IMR-90 (cell line): ENCODE data around the gene CERS5. TPM values are rescaled to one million over a fixed set of nuclear protein-coding genes. Genes with fewer than 3 reads are reported as not detected.

ENCODE experiments used
- ATAC-seq: fragments of 200-7000 bp; cut with Tn5 transposase; 2 replicates; pipeline ENCODE4 v1.9.1; 2020; ENCODE audit warnings: low read depth, mild to moderate bottlenecking, moderate library complexity
- Bru-seq: library from RNA; stranded (reverse); fragments of 400-500 nt; gene quantifications from one replicate; lab custom pipeline; 2021; lab: Mats Ljungman, UMichigan
- BruChase-seq, 2 experiments: library from RNA; stranded (reverse); fragments of 400-500 nt; gene quantifications; one replicate each; lab custom pipeline; 2021; lab: Mats Ljungman, UMichigan
- BruUV-seq: library from RNA; stranded (reverse); fragments of 400-500 nt; replicated peaks from 2 replicates; lab custom pipeline; 2021; lab: Mats Ljungman, UMichigan
- CTCF ChIA-PET: fragments of 300-600 bp; formaldehyde crosslinking; extraction: SDS; loops from one replicate; lab custom pipeline; 2021; ENCODE audit warnings: antibody characterized with exemption; lab: Yijun Ruan, JAX
- POLR2A ChIA-PET: fragments of 300-600 bp; sonication (Branson Sonifier 250); formaldehyde crosslinking; loops from one replicate; lab custom pipeline; 2022; ENCODE audit warnings: antibody characterized with exemption; ENCODE audit not compliant: unreplicated experiment; lab: Charles Lee
- DNase-seq: peaks from one replicate; pipeline ENCODE4 v3.0.0; 2013
- H2AFZ ChIP-seq: replicated peaks from 2 replicates; pipeline ENCODE3; 2013; ENCODE audit warnings: low read length, mild to moderate bottlenecking; ENCODE audit not compliant: poor library complexity
- H2AK5ac ChIP-seq: 2 replicates; pipeline ENCODE4 v1.6.1; 2013; ENCODE audit warnings: low read depth, low read length, inconsistent platforms
- H2AK9ac ChIP-seq: replicated peaks from 2 replicates; pipeline ENCODE3; 2013; ENCODE audit warnings: mild to moderate bottlenecking, low read depth, low read length, moderate library complexity; ENCODE audit not compliant: poor library complexity
- H2BK120ac ChIP-seq: 2 replicates; pipeline ENCODE4 v1.6.1; 2013; ENCODE audit warnings: low read depth, low read length, inconsistent platforms
- H2BK15ac ChIP-seq: 3 replicates; pipeline ENCODE4 v1.6.1; 2013; ENCODE audit warnings: low read depth, low read length, inconsistent platforms
- H2BK20ac ChIP-seq: 2 replicates; pipeline ENCODE4 v1.6.1; 2013; ENCODE audit warnings: low read depth, mild to moderate bottlenecking, inconsistent platforms, low read length, moderate library complexity
- H2BK5ac ChIP-seq: 2 replicates; pipeline ENCODE4 v1.6.1; 2013; ENCODE audit warnings: mild to moderate bottlenecking, low read depth, low read length, inconsistent platforms; ENCODE audit not compliant: poor library complexity, severe bottlenecking
- H3K14ac ChIP-seq: replicated peaks from 2 replicates; pipeline ENCODE4 v1.6.1; 2013; ENCODE audit warnings: low read depth, low read length, inconsistent platforms
- H3K18ac ChIP-seq: 2 replicates; pipeline ENCODE4 v1.6.1; 2013; ENCODE audit warnings: low read depth, low read length, control low read depth
- H3K23ac ChIP-seq: 2 replicates; pipeline ENCODE4 v1.6.1; 2013; ENCODE audit warnings: low read depth, low read length, inconsistent platforms
- H3K27ac ChIP-seq: 2 replicates; pipeline ENCODE4 v1.5.1; 2013; ENCODE audit warnings: mild to moderate bottlenecking, control low read depth, low read length; ENCODE audit not compliant: insufficient read depth
- H3K27me3 ChIP-seq: 2 replicates; pipeline ENCODE4 v1.6.1; 2013; ENCODE audit warnings: low read length; ENCODE audit not compliant: control insufficient read depth, insufficient read depth
- H3K36me3 ChIP-seq: 2 replicates; pipeline ENCODE4 v1.6.1; 2013; ENCODE audit warnings: low read length, mixed read lengths; ENCODE audit not compliant: control insufficient read depth, insufficient read depth
- H3K4ac ChIP-seq: 2 replicates; pipeline ENCODE4 v1.6.1; 2013; ENCODE audit warnings: low read depth, low read length, inconsistent platforms
- H3K4me1 ChIP-seq: 2 replicates; pipeline ENCODE4 v1.6.1; 2013; ENCODE audit warnings: low read length, mixed read lengths; ENCODE audit not compliant: control insufficient read depth, insufficient read depth
- H3K4me2 ChIP-seq: 2 replicates; pipeline ENCODE4 v1.6.1; 2013; ENCODE audit warnings: low read depth, mild to moderate bottlenecking, control low read depth, low read length, moderate library complexity
- H3K4me3 ChIP-seq: 2 replicates; pipeline ENCODE4 v1.5.1; 2013; ENCODE audit warnings: low read depth, mild to moderate bottlenecking, control low read depth, low read length, moderate library complexity; ENCODE audit not compliant: insufficient read depth
- H3K56ac ChIP-seq: 2 replicates; pipeline ENCODE4 v1.6.1; 2013; ENCODE audit warnings: low read length, inconsistent platforms; ENCODE audit not compliant: insufficient read depth; ENCODE audit errors: extremely low read depth
- H3K79me1 ChIP-seq, 2 experiments: 2 replicates each; pipeline ENCODE4 v1.6.1; 2013; ENCODE audit warnings: low read length in 2 of 2, inconsistent platforms in 1 of 2, low read depth in 1 of 2
- H3K9ac ChIP-seq: 2 replicates; pipeline ENCODE4 v1.6.1; 2013; ENCODE audit warnings: low read depth, low read length, control low read depth
- H3K9me1 ChIP-seq: 2 replicates; pipeline ENCODE4 v1.6.1; 2013; ENCODE audit warnings: low read length, inconsistent platforms; ENCODE audit not compliant: insufficient read depth
- H3K9me3 ChIP-seq: 2 replicates; pipeline ENCODE4 v1.6.1; 2013; ENCODE audit warnings: low read length; ENCODE audit not compliant: control insufficient read depth, insufficient read depth
- H4K20me1 ChIP-seq: 2 replicates; pipeline ENCODE4 v1.6.1; 2013; ENCODE audit warnings: low read length, inconsistent platforms; ENCODE audit not compliant: insufficient read depth
- H4K5ac ChIP-seq: 2 replicates; pipeline ENCODE4 v1.6.1; 2013; ENCODE audit warnings: mild to moderate bottlenecking, low read depth, low read length, control low read depth
- H4K8ac ChIP-seq, 2 experiments: 2 replicates each; pipeline ENCODE4 v1.6.1; 2013; ENCODE audit warnings: low read depth in 2 of 2, low read length in 2 of 2, control low read depth in 1 of 2, inconsistent platforms in 1 of 2
- H4K91ac ChIP-seq: 2 replicates; pipeline ENCODE4 v1.6.1; 2013; ENCODE audit warnings: low read depth, low read length, inconsistent platforms; ENCODE audit not compliant: insufficient read depth
- CHD1 ChIP-seq: IDR thresholded peaks from 2 replicates; pipeline ENCODE4 v1.6.1; 2012; ENCODE audit warnings: low read depth, low read length, improper control_type of control experiment
- ELK1 ChIP-seq: fragments of 150-350 bp; IDR thresholded peaks from 2 replicates; pipeline ENCODE4 v1.6.1; 2016; ENCODE audit warnings: low read depth, mild to moderate bottlenecking, low read length, moderate library complexity, borderline replicate concordance
- FOS ChIP-seq: fragments of 150-350 bp; IDR thresholded peaks from 2 replicates; pipeline ENCODE4 v1.6.1; 2016; ENCODE audit warnings: low read depth, low read length
- MAZ ChIP-seq: IDR thresholded peaks from 2 replicates; pipeline ENCODE4 v1.6.1; 2012; ENCODE audit warnings: low read depth, mild to moderate bottlenecking, low read length, improper control_type of control experiment, moderate library complexity, borderline replicate concordance
- MXI1 ChIP-seq: IDR thresholded peaks from 2 replicates; pipeline ENCODE4 v1.6.1; 2012; ENCODE audit warnings: low read depth, mild to moderate bottlenecking, low read length, moderate library complexity, borderline replicate concordance
- POLR2A ChIP-seq: IDR thresholded peaks from 2 replicates; pipeline ENCODE4 v1.6.1; 2012; ENCODE audit warnings: mild to moderate bottlenecking, low read depth, low read length
- USF2 ChIP-seq: fragments of 150-350 bp; IDR thresholded peaks from 2 replicates; pipeline ENCODE4 v1.6.1; 2017; ENCODE audit warnings: mild to moderate bottlenecking, antibody characterized with exemption, low read length, low read depth
- WGBS, 2 experiments: methylation state at CpG; one replicate each; pipeline versions ENCODE4 v1.1.5 to v1.1.7; 2013; ENCODE audit warnings: missing lambda C conversion rate in 2 of 2; ENCODE audit not compliant: insufficient read length in 1 of 2; ENCODE audit errors: extremely low coverage in 2 of 2; 5-methylcytosine and 5-hydroxymethylcytosine counted together
- dilution Hi-C: fragments of 300-500 bp; cut with HindIII; formaldehyde crosslinking; loops from one replicate; pipeline ENCODE4 v1.14.3; 2018; ENCODE audit warnings: low sequenced_read_pairs; ENCODE audit not compliant: unreplicated experiment
- in situ Hi-C: fragments of 300-500 bp; cut with MboI; formaldehyde crosslinking; loops from 3 replicates; pipeline ENCODE4 v1.14.3; 2019; ENCODE audit warnings: low sequenced_read_pairs, inconsistent platforms, mixed read lengths
- intact Hi-C: fragments of 100-400 bp; cut with micrococcal nuclease; formaldehyde crosslinking; loops from 2 replicates; pipeline ENCODE4 v1.10.0; 2022
- long read RNA-seq: library from polyadenylated mRNA; unstranded; transcript quantifications from one replicate; pipeline ENCODE4 v2.0.0, GENCODE V29; 2021; ENCODE audit not compliant: unreplicated experiment
- polyA plus RNA-seq, 3 experiments: library from polyadenylated mRNA; depleted of rRNA; stranded (reverse); fragments of >200 nt; gene quantifications; 2 replicates each; pipeline ENCODE4 v1.2.3, GENCODE V29; 2012; ENCODE audit warnings: low replicate concordance in 1 of 3
- total RNA-seq: library from RNA; depleted of rRNA; stranded (reverse); fragments of >200 nt; gene quantifications from 2 replicates; pipeline ENCODE4 v1.2.3, GENCODE V29; 2012; rRNA removed

Gene CERS5
- total RNA-seq (40.3 and 47.5 TPM in 2 replicates), polyA plus RNA-seq (2012; rRNA removed) (58.7 and 60.3 TPM in 2 replicates), Bru-seq, nascent RNA (percentile 93 among the genes with signal in this experiment), BruChase-seq, experiment 1, labeled RNA remaining after a 6-hour chase (percentile 97 among the genes with signal in this experiment), BruChase-seq, experiment 2, labeled RNA remaining after a 2-hour chase (percentile 97 among the genes with signal in this experiment)
- 23.0 and 33.3 TPM in 2 replicates for polyA plus RNA-seq (2012; cell fraction: cytosol; rRNA removed)
- 45.5 and 156 TPM in 2 replicates for polyA plus RNA-seq (2012; cell fraction: nucleus; rRNA removed; ENCODE audit: low replicate concordance)
- long read RNA-seq, transcript CERS5-201 (10 exons, 2,051 nt): major isoform, 80 of 103 reads
- long read RNA-seq, partial matches to known transcripts: 1 of 103 reads
- long read RNA-seq, other reads (novel, unspliced or antisense): 20 of 103 reads

- TF ChIP-seq FOS: no peak
- peak; percentile 32; the same call in 1 of the 2 replicates for TF ChIP-seq USF2
- no peak for TF ChIP-seq ELK1
- TF ChIP-seq MAZ: peak; percentile 47; the same call in 1 of the 2 replicates
- TF ChIP-seq POLR2A: peak; percentile 93
- TF ChIP-seq MXI1: peak; percentile 86
- 0 out of 2 replicates have a peak, but pooled peaks have one; percentile 40 for TF ChIP-seq CHD1
- POLR2A ChIA-PET: interaction anchor here (0.6 kb wide), 2 partner anchors 18 to 414 kb away, joined by 3 to 4 read pairs; no protein-coding TSS in a partner anchor
- in situ Hi-C loops: no loop called here
- Histone ChIP-seq H4K8ac (peak within 1 kb of the TSS; percentile 90 to 94), H3K79me1 (peaks cover 0 to 35% of the 10 kb centered on the region in 2 experiments; a peak in 2 of 4 replicates), H3K27ac (peak within 1 kb of the TSS; percentile 90), H3K4me3 (peak within 1 kb of the TSS; percentile 75), H4K91ac (peak within 1 kb of the TSS; percentile 98), H3K9me3 (peaks cover 7% of the 10 kb centered on the region), H3K4me1 (peaks cover 5% of the 10 kb centered on the region; the same call in 1 of the 2 replicates), H2BK5ac (peak within 1 kb of the TSS; percentile 94), H3K36me3 (no peaks in the 10 kb centered on the region), H2BK120ac (peak within 1 kb of the TSS; percentile 78), H2BK15ac (peak within 1 kb of the TSS; percentile 52; the same call in 1 of the 3 replicates), H2BK20ac (peak within 1 kb of the TSS; percentile 57; the same call in 1 of the 2 replicates), H3K9me1 (peaks cover 4% of the 10 kb centered on the region; the same call in 1 of the 2 replicates), H3K4ac (peak within 1 kb of the TSS; percentile 98), H2AK5ac (peak within 1 kb of the TSS; percentile 93), H3K23ac (peak within 1 kb of the TSS; percentile 99), H4K5ac (peak within 1 kb of the TSS; percentile 99), H3K27me3 (no peaks in the 10 kb centered on the region), H3K4me2 (peak within 1 kb of the TSS; percentile 96), H2AK9ac (peak within 1 kb of the TSS; percentile 92), H4K20me1 (peaks cover 4% of the 10 kb centered on the region; the same call in 1 of the 2 replicates), H3K56ac (peak within 1 kb of the TSS; percentile 84), H3K9ac (peak within 1 kb of the TSS; percentile 88), H2AFZ (peak within 1 kb of the TSS; percentile 98), H3K18ac (peak within 1 kb of the TSS; percentile 97), H3K14ac (peak within 1 kb of the TSS; percentile 100)
- intact Hi-C loops: loop anchor here (5.0 kb wide), 1 partner anchor 80 kb away; the partner anchor contains the start of gene SMARCD1
- CTCF ChIA-PET: interaction anchor here (0.7 to 1.5 kb wide), 2 partner anchors 9 to 56 kb away, joined by 4 to 5 read pairs; partner anchors contain the start of gene COX14
- peak; percentile 97 for DNase-seq
- dilution Hi-C loops: no loop called here
- ATAC-seq: peak; percentile 98
- WGBS, 2 experiments: 1% methylated on average over 54 of the region's 70 CpGs; no CpG with 5 or more reads in 1 of the 2 experiments
- BruUV-seq: no TSS peak
These were observed at the start of gene CERS5 for GRCh38 chr12:50167049-50167828. CERS5 (minus strand) TSS chr12:50167369; CDS start chr12:50167297, 72 bp downstream.
